HEK293 (cell line): ENCODE measurements around the gene TIMM44.
A peak's percentile ranks its signal among the peaks of the same experiment; 100 is the strongest.

ENCODE experiments used
- CTCF ChIA-PET: fragments of 350-600 bp; formaldehyde crosslinking; extraction: SDS; loops from one replicate; lab custom pipeline; 2021; ENCODE audit warnings: antibody characterized with exemption; lab: Yijun Ruan, JAX
- POLR2A ChIA-PET: fragments of 300-600 bp; formaldehyde crosslinking; extraction: SDS; loops from one replicate; lab custom pipeline; 2020; ENCODE audit warnings: antibody characterized with exemption, inconsistent platforms; lab: Yijun Ruan, JAX
- H3K27ac ChIP-seq: fragments of 200-500 bp; sonication (Bioruptor generic); 2 replicates; pipeline ENCODE4 v1.5.1; 2014; ENCODE audit warnings: low read depth, low read length, control low read depth, inconsistent platforms; ENCODE audit errors: extremely low read depth
- H3K36me3 ChIP-seq, 2 experiments: fragments of 200-500 bp in 1 of 2; sonication (Bioruptor generic) in 1 of 2; 1 replicate in 1 of 2; 2 replicates in 1 of 2; pipeline ENCODE4 v1.5.1; 2014 to 2017; ENCODE audit warnings: inconsistent platforms in 2 of 2, low read length in 2 of 2; ENCODE audit not compliant: control insufficient read depth in 2 of 2, insufficient read depth in 1 of 2
- H3K4me1 ChIP-seq: fragments of 200-500 bp; sonication (Bioruptor generic); 2 replicates; pipeline ENCODE4 v1.5.1; 2014; ENCODE audit warnings: mild to moderate bottlenecking, low read length, inconsistent platforms; ENCODE audit not compliant: control insufficient read depth, insufficient read depth
- H3K4me3 ChIP-seq: 2 replicates; pipeline ENCODE4 v1.5.1; 2011; ENCODE audit warnings: low read depth, mild to moderate bottlenecking, control low read depth, low read length, moderate library complexity
- H3K9me3 ChIP-seq: fragments of 200-500 bp; sonication (Bioruptor generic); 2 replicates; pipeline ENCODE4 v1.5.1; 2014; ENCODE audit warnings: low read depth, low read length, inconsistent platforms; ENCODE audit not compliant: control insufficient read depth, insufficient read depth
- EGR2 ChIP-seq: fragments of 450-650 bp; formaldehyde crosslinking; IDR thresholded peaks from 2 replicates; pipeline ENCODE4 v1.5.1; 2016; ENCODE audit warnings: low read depth, missing biosample characterization, missing genetic modification characterization
- GFI1B ChIP-seq: fragments of 450-650 bp; formaldehyde crosslinking; IDR thresholded peaks from 2 replicates; pipeline ENCODE4 v1.5.1; 2016; ENCODE audit warnings: missing biosample characterization, missing genetic modification characterization
- SP3 ChIP-seq: fragments of 450-650 bp; formaldehyde crosslinking; IDR thresholded peaks from 2 replicates; pipeline ENCODE4 v1.5.1; 2016; ENCODE audit warnings: missing biosample characterization, missing genetic modification characterization
- SP7 ChIP-seq: fragments of 450-650 bp; formaldehyde crosslinking; IDR thresholded peaks from 2 replicates; pipeline ENCODE4 v1.5.1; 2016; ENCODE audit warnings: missing biosample characterization, missing genetic modification characterization
- ZBTB21 ChIP-seq: fragments of 450-650 bp; formaldehyde crosslinking; IDR thresholded peaks from 2 replicates; pipeline ENCODE4 v1.5.1; 2017; ENCODE audit warnings: missing biosample characterization, missing genetic modification characterization
- ZFHX2 ChIP-seq: fragments of 450-650 bp; formaldehyde crosslinking; conservative IDR thresholded peaks from 2 replicates; pipeline ENCODE4 v1.5.1; 2016; ENCODE audit warnings: missing biosample characterization, missing genetic modification characterization
- ZIC2 ChIP-seq: fragments of 450-650 bp; formaldehyde crosslinking; IDR thresholded peaks from 2 replicates; pipeline ENCODE4 v1.5.1; 2016; ENCODE audit warnings: missing biosample characterization, missing genetic modification characterization
- ZNF223 ChIP-seq: fragments of 450-650 bp; formaldehyde crosslinking; IDR thresholded peaks from 2 replicates; pipeline ENCODE4 v1.5.1; 2016; ENCODE audit warnings: missing biosample characterization, missing genetic modification characterization
- ZNF248 ChIP-seq: fragments of 450-650 bp; formaldehyde crosslinking; IDR thresholded peaks from 2 replicates; pipeline ENCODE4 v1.5.1; 2017; ENCODE audit warnings: missing biosample characterization, missing genetic modification characterization
- ZNF341 ChIP-seq: fragments of 450-650 bp; formaldehyde crosslinking; IDR thresholded peaks from 2 replicates; pipeline ENCODE4; 2016; ENCODE audit warnings: low read depth, missing biosample characterization, missing genetic modification characterization
- ZNF366 ChIP-seq: fragments of 450-650 bp; formaldehyde crosslinking; conservative IDR thresholded peaks from 2 replicates; pipeline ENCODE4 v1.5.1; 2016; ENCODE audit warnings: missing biosample characterization, missing genetic modification characterization
- ZNF621 ChIP-seq: fragments of 450-650 bp; formaldehyde crosslinking; IDR thresholded peaks from 2 replicates; pipeline ENCODE4 v1.5.1; 2017; ENCODE audit warnings: missing biosample characterization, missing genetic modification characterization
- ZNF658 ChIP-seq: fragments of 450-650 bp; formaldehyde crosslinking; IDR thresholded peaks from 2 replicates; pipeline ENCODE4; 2016; ENCODE audit warnings: missing biosample characterization, missing genetic modification characterization
- ZNF776 ChIP-seq: fragments of 450-650 bp; formaldehyde crosslinking; IDR thresholded peaks from 2 replicates; pipeline ENCODE4 v1.5.0; 2017; ENCODE audit warnings: missing biosample characterization, missing genetic modification characterization, borderline replicate concordance
- ZNF843 ChIP-seq: fragments of 450-650 bp; formaldehyde crosslinking; IDR thresholded peaks from 2 replicates; pipeline ENCODE4 v1.5.1; 2016; ENCODE audit warnings: missing biosample characterization, missing genetic modification characterization
- ZXDB ChIP-seq: fragments of 450-650 bp; formaldehyde crosslinking; IDR thresholded peaks from 2 replicates; pipeline ENCODE4 v1.5.1; 2016; ENCODE audit warnings: missing biosample characterization, missing genetic modification characterization
- TF ChIP-seq, protein P1 (sequence below): fragments of 450-650 bp; IDR thresholded peaks from 2 replicates; pipeline ENCODE4 v1.5.1; 2018; ENCODE audit warnings: missing biosample characterization, missing genetic modification characterization
- TF ChIP-seq, protein P2 (sequence below): fragments of 450-650 bp; formaldehyde crosslinking; IDR thresholded peaks from 2 replicates; pipeline ENCODE4 v1.5.1; 2017; ENCODE audit warnings: missing biosample characterization, missing genetic modification characterization
- TF ChIP-seq, protein P3 (sequence below): fragments of 450-650 bp; formaldehyde crosslinking; IDR thresholded peaks from 2 replicates; pipeline ENCODE4 v1.5.1; 2017; ENCODE audit warnings: missing biosample characterization, missing genetic modification characterization

The TIMM44 gene

DNA sequence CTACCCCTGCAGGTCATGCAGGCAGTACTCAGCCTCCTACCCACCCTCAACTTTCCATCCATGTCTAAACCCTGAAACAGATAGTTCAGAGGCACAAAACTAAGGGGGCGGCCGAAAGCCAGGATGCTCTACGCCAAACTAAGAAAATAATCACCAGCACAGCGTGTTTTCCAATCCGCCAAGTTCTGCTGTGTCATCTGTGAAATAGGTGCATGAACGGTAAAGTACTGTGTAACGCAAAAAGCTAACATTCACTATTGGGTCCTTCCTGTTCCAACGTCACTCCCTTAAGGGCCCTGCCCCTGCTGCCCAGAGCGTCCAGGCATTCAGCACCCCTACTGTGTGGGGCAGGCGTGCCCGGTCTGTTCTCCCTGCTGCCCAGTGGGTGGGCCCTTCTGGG is 12.2 kb upstream of the TIMM44 start:
- POLR2A ChIA-PET = no interaction called here
- Histone ChIP-seq H3K4me3 (no peak overlapping the region), H3K36me3 (peaks cover 2 to 25% of the 10 kb centered on the region in 2 experiments), H3K27ac (no peak overlapping the region), H3K9me3 (no peaks in the 10 kb centered on the region), H3K4me1 (no peaks in the 10 kb centered on the region)
- CTCF ChIA-PET = interaction anchor here (1.4 kb wide), 1 partner anchor 47 kb away, joined by 4 read pairs; no protein-coding TSS in a partner anchor
- peak; percentile 48 for TF ChIP-seq ZIC2 (tag by site-specific recombination)
- no peak for TF ChIP-seq ZNF223 (tag by site-specific recombination)
- no peak for TF ChIP-seq ZBTB21 (tag by site-specific recombination)
- TF ChIP-seq ZXDB (tag by site-specific recombination) = no peak

DNA sequence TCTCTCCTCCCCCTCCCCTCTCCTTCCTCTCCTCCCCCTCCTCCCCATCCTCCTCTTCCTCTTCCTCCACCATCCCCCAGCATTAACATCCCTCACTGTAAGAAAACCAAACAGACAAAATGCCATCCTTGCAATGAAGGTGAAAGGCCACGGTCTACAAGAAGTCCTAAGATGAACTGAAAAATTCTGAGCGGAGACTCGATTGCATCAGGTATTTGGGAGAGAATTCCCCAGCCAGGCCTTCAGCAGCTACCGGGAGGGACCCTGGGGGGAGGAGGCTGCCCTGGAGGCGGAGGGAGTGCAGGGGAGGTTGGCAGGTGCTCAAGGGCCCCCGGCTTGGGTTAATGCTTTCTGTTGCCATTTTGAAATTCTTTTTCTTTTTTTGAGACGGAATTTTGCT is 10.1 kb upstream of the TIMM44 start:
- ChIA-PET POLR2A (interaction anchor here (4.0 kb wide), 1 partner anchor 10 kb away, joined by 35 read pairs; the partner anchor contains the start of gene TIMM44), CTCF (interaction anchor here (0.6 kb wide), 1 partner anchor 313 kb away, joined by 4 read pairs; no protein-coding TSS in a partner anchor)
- Histone ChIP-seq H3K36me3 (peaks cover 0 to 10% of the 10 kb centered on the region in 2 experiments; a peak in 2 of 3 replicates), H3K4me3 (no peak overlapping the region), H3K4me1 (no peaks in the 10 kb centered on the region), H3K27ac (no peak overlapping the region), H3K9me3 (no peaks in the 10 kb centered on the region)
- TF ChIP-seq ZNF776 (tag by site-specific recombination) (no peak), ZNF248 (tag by site-specific recombination) (no peak), ZNF366 (no peak), SP7 (no peak), ZNF621 (tag by site-specific recombination) (no peak), ZNF658 (tag by site-specific recombination) (no peak), ZNF843 (no peak)
- TF ChIP-seq, protein P1, sequence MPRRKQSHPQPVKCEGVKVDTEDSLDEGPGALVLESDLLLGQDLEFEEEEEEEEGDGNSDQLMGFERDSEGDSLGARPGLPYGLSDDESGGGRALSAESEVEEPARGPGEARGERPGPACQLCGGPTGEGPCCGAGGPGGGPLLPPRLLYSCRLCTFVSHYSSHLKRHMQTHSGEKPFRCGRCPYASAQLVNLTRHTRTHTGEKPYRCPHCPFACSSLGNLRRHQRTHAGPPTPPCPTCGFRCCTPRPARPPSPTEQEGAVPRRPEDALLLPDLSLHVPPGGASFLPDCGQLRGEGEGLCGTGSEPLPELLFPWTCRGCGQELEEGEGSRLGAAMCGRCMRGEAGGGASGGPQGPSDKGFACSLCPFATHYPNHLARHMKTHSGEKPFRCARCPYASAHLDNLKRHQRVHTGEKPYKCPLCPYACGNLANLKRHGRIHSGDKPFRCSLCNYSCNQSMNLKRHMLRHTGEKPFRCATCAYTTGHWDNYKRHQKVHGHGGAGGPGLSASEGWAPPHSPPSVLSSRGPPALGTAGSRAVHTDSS = 0 out of 2 replicates have a peak, but pooled peaks have one; percentile 3
- TF ChIP-seq, protein P2, sequence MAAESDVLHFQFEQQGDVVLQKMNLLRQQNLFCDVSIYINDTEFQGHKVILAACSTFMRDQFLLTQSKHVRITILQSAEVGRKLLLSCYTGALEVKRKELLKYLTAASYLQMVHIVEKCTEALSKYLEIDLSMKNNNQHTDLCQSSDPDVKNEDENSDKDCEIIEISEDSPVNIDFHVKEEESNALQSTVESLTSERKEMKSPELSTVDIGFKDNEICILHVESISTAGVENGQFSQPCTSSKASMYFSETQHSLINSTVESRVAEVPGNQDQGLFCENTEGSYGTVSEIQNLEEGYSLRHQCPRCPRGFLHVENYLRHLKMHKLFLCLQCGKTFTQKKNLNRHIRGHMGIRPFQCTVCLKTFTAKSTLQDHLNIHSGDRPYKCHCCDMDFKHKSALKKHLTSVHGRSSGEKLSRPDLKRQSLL (tag by site-specific recombination) = no peak

DNA sequence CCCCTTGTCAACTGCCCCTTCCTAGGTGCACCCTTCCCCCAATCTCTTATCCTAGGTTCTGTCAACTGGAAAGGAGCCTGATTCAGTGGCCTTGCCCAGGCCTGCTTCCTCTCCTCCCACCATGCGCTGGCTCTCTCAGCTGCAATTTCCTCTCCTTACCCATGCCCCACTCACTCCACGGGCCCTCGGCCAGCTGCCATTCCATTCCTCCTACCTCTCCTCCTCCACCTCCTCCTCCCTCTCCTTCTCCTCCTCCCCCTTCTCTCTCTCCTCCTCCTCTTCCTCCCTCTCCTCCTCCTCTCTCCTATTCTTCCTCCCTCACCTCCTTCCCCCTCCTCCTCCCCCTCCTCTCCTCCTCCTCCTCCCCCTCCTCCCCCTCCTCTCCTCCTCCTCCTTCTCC is 9.6 kb upstream of the TIMM44 start:
- H3K4me1 ChIP-seq = no peaks in the 10 kb centered on the region
- TF ChIP-seq, protein P1 = 0 out of 2 replicates have a peak, but pooled peaks have one; percentile 15
- TF ChIP-seq SP3 (no peak), ZFHX2 (tag by site-specific recombination) (peak; percentile 98), ZNF341 (tag by site-specific recombination) (peak; percentile 55), EGR2 (tag by site-specific recombination) (peak; percentile 97), GFI1B (tag by site-specific recombination) (no peak)
- TF ChIP-seq, protein P3, sequence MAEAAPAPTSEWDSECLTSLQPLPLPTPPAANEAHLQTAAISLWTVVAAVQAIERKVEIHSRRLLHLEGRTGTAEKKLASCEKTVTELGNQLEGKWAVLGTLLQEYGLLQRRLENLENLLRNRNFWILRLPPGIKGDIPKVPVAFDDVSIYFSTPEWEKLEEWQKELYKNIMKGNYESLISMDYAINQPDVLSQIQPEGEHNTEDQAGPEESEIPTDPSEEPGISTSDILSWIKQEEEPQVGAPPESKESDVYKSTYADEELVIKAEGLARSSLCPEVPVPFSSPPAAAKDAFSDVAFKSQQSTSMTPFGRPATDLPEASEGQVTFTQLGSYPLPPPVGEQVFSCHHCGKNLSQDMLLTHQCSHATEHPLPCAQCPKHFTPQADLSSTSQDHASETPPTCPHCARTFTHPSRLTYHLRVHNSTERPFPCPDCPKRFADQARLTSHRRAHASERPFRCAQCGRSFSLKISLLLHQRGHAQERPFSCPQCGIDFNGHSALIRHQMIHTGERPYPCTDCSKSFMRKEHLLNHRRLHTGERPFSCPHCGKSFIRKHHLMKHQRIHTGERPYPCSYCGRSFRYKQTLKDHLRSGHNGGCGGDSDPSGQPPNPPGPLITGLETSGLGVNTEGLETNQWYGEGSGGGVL = peak; percentile 48
- H3K4me3 ChIP-seq = no peak overlapping the region
- ChIA-PET CTCF (no interaction called here), POLR2A (interaction anchor here (4.0 kb wide), 1 partner anchor 10 kb away, joined by 35 read pairs; the partner anchor contains the start of gene TIMM44)
- H3K9me3 ChIP-seq = no peaks in the 10 kb centered on the region
- H3K36me3 ChIP-seq = peaks cover 0 to 5% of the 10 kb centered on the region in 2 experiments; a peak in 2 of 3 replicates
- H3K27ac ChIP-seq = no peak overlapping the region
